ENCODE data around the gene LIPH.
"Not testable (repeated sequence)": the region's sequence is repeated elsewhere in the genome, so short reads cannot be mapped to it uniquely, and the experiment has no call there.

The LIPH gene

DNA sequence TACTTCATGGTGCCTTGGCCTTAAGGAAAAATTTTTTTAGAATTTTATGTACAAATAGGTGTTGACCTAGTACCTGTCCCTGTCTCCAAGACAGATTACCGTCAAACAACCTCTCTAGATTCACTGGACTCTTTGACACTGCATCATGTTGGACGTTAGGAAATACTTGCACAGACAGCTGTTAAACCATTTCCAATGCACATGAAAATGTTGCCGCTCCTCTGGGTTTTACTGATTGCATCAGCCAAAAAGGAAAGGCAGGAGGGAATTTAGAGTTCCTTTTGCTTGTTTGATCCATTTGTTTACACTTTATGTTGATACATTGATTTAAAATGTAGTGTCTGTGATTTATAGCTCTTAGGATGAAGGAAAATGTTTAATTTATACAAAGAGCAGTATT lies 68.1 kb downstream of the LIPH start:
- DNase-seq = no peak

- no peak for DNase-seq
These were observed 72.9 kb downstream of the LIPH start for GRCh38 chr3:185479373-185479945.

DNA sequence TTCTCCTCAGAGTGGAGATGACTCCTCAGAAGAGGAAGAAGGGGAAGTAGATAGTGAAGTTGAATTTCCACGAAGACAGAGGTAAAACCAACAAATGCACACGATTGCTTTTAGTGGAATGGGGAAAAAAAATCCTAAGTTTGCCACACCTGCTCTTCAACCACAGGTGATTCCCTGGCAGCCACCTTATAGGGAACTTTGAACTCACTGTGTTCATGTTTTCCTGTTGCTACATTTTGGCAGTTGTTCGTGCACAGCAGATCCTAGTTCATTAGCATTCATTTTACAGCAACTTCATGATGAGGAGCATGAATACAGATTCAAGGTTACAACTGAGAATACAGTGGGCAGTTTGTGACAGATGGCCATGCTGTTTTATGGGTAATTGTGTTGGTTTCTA lies 75.1 kb downstream of the LIPH start:
- DNase-seq = no peak

DNA sequence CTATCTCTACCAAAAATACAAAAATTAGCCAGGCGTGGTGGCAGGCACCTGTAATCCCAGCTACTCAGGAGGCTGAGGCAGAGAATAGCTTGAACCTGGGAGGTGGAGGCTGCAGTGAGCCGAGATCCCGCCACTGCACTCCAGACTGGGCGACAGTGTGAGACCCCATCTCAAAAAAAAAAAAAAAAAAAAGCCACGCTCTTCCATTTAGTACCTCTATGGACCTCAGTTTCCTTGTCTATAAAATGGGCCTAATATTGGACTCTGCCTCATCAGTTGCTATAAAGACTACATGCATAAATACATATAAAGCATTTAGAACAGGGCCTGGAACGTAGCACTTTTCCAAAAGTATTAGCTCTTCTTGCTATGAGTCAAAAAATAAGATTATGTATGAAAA lies 77.5 kb downstream of the LIPH start:
- DNase-seq = not testable (repeated sequence)

GRCh38 chr3:185473290-185473815 lies 79.0 kb downstream of the LIPH start:
- no peak for DNase-seq

GRCh38 chr3:185470323-185470722 lies 82.1 kb downstream of the LIPH start:
- no peak for DNase-seq

DNA sequence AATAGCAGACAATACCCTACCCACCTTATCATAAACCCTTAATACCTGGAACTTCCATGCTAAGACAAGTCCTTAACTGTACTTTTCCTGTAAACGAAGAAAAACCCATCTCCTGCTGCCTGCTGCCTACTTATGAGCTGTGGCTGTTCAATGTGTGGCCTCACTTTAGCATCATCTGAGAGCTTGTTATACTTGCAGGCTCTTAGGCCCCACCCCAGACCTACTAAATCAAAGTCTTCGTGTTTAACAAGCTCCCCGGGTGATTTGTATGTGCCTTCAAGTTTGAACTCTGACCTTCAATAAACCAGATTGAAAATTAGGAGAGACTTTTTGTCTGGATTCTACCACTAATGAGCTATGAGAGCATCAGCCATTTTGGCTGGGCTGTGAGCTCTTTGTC lies 82.8 kb downstream of the LIPH start:
- DNase-seq = no peak

GRCh38 chr3:185466123-185466522 lies 86.3 kb downstream of the LIPH start:
- DNase-seq = not testable (repeated sequence)

GRCh38 chr3:185465471-185465870 lies 86.9 kb downstream of the LIPH start:
- no peak for DNase-seq

GRCh38 chr3:185460719-185461350 lies 91.6 kb downstream of the LIPH start:
- no peak for DNase-seq

DNA sequence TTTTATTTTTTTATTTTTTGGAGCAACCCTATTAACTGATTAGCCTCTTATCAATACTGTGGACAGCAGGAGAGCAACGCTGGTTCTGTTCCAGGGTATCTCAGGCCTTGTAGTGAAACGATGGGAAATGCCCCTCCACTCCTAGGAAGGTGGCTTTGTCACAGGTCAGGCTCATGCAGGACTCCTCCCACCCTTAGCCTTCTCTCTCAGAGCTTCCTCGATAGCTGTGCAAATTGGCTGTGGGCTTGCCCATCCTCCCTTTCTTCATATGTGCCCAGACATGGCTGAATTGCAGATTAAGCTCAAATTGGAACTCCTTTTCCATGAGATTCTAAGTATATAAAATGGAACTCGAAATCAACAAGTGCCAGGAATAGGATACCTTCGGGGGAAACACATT lies 92.1 kb downstream of the LIPH start:
- DNase-seq = no peak

DNA sequence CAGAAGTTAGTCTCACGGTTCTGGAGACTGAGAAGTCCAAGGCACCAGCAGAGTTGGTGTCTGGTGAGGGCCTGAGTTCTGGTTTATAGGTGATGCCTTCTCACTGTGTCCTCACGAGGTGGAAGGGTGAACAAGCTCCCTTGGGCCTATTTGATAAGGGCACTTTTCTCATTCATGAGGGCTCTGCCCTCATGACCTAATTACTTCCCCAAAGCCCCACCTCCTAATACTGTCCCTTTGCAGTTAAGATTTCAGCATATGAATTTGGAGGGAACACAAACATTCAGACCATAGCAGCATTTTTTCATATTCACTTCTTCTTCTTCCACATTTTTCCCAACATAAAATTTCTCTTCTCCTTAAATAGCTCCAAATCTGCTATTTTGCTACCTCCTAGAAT lies 95.0 kb downstream of the LIPH start:
- no peak for DNase-seq

All from CD4-positive, alpha-beta T cell treated with Interleukin-15 for 1 hour (primary cell).